ENCODE measurements around the gene MCRIP1. TPM values are rescaled to one million over a fixed set of nuclear protein-coding genes. Genes with fewer than 3 reads are reported as not detected.
A peak's percentile ranks its signal among the peaks of the same experiment; 100 is the strongest.

Gene MCRIP1
- total and polyA plus RNA-seq, 10 of the 15 experiments (the other 5 are each of a cell fraction or from before 2014, with no cell fraction given) = 0.31 to 54.4 (median 30.8) TPM

DNA sequence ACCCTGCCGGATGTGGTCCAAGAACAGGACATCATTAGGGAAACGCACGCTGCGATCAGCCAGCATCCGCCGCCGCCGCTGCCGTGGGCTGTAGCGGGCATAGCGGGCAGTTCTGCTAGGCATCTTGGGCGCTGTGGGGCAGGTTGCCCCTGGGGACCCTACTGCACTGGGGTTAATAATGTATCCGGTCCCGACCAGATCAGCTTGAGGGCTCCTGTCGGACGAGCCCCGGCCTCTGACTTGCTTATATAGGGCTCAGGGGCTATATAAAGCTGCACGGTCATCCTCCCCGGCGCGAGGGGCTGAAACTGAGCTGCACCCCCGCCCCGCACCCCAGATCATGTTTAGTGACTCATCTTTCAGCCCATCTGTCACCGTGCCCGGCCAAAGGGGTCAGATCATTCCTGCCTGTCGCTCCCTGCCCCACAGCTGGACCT is 1.8 kb upstream of the MCRIP1 start, which contains the start of gene PPP1R27:
Gene PPP1R27, minus strand, starts transcription at position 220 of the 437 bp plus-strand sequence. Its CDS starts 97 bp downstream, at position 123.
- peak within 1 kb of the TSS; percentile 92 for H3K4me3 ChIP-seq

More for the DNA sequence above, 1.8 kb upstream of the MCRIP1 start, which contains the start of gene PPP1R27:
- in situ Hi-C loops (cut with MboI) (no loop called here), intact Hi-C loops (cut with micrococcal nuclease; ENCODE audit: unreplicated experiment) (no loop called here)
- BruUV-seq (replicated peaks) = no TSS peak
- H2AFZ ChIP-seq (ENCODE audit: control insufficient read depth, low read depth, low read length) = no peak within 1 kb of the TSS; the same call in none of the 2 replicates
- no peak for TF ChIP-seq YBX1 (IDR thresholded peaks at IDR 0.05)
- no peak for TF ChIP-seq SREBF2 (IDR thresholded peaks at IDR 0.05; ENCODE audit: low read length)
- no peak for TF ChIP-seq ETV6 (conservative IDR thresholded peaks at IDR 0.05 in 1 of 2, IDR thresholded peaks at IDR 0.05 in 1 of 2; ENCODE audit: borderline replicate concordance in 1 of 2, low read depth in 1 of 2)
- TF ChIP-seq HDAC6 (IDR thresholded peaks at IDR 0.05; ENCODE audit: unreplicated experiment) = no peak
- TF ChIP-seq BRCA1 (IDR thresholded peaks at IDR 0.05; ENCODE audit: low read depth, low read length) = no peak
- TF ChIP-seq ATF7 (IDR thresholded peaks at IDR 0.05; ENCODE audit: low read depth) = no peak
- TF ChIP-seq SP1 (IDR thresholded peaks at IDR 0.05; ENCODE audit: low read depth, low read length) = no peak
- TF ChIP-seq SUPT20H (IDR thresholded peaks at IDR 0.05; ENCODE audit: borderline replicate concordance, control insufficient read depth, low read depth, low read length) = no peak
- TF ChIP-seq, protein P1, sequence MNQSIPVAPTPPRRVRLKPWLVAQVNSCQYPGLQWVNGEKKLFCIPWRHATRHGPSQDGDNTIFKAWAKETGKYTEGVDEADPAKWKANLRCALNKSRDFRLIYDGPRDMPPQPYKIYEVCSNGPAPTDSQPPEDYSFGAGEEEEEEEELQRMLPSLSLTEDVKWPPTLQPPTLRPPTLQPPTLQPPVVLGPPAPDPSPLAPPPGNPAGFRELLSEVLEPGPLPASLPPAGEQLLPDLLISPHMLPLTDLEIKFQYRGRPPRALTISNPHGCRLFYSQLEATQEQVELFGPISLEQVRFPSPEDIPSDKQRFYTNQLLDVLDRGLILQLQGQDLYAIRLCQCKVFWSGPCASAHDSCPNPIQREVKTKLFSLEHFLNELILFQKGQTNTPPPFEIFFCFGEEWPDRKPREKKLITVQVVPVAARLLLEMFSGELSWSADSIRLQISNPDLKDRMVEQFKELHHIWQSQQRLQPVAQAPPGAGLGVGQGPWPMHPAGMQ (IDR thresholded peaks at IDR 0.05; ENCODE audit: borderline replicate concordance) = no peak
- TF ChIP-seq ZNF274 (IDR thresholded peaks at IDR 0.05; ENCODE audit: insufficient read depth, insufficient read length) = no peak
- TF ChIP-seq, protein P2, sequence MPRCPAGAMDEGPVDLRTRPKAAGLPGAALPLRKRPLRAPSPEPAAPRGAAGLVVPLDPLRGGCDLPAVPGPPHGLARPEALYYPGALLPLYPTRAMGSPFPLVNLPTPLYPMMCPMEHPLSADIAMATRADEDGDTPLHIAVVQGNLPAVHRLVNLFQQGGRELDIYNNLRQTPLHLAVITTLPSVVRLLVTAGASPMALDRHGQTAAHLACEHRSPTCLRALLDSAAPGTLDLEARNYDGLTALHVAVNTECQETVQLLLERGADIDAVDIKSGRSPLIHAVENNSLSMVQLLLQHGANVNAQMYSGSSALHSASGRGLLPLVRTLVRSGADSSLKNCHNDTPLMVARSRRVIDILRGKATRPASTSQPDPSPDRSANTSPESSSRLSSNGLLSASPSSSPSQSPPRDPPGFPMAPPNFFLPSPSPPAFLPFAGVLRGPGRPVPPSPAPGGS (IDR thresholded peaks at IDR 0.05; ENCODE audit: borderline replicate concordance, insufficient read depth, low read depth, low read length, poor library complexity, severe bottlenecking) = no peak
- no peak for TF ChIP-seq SIX5 (IDR thresholded peaks at IDR 0.05; ENCODE audit: low read depth, low read length, severe bottlenecking)
- H3K27ac ChIP-seq (ENCODE audit: control insufficient read depth, insufficient read depth) = peak within 1 kb of the TSS; percentile 85
- H3K36me3 ChIP-seq (ENCODE audit: control insufficient read depth in 2 of 2, insufficient read depth in 2 of 2, low read length in 1 of 2) = no peaks in the 10 kb centered on the region
- SMC1A ChIA-PET (ENCODE audit: uncharacterized antibody, unreplicated experiment) = no interaction called here
- no peaks in the 10 kb centered on the region for H3K9me3 ChIP-seq (replicated peaks; ENCODE audit: control insufficient read depth, insufficient read depth, low read length)
- peak within 1 kb of the TSS; percentile 84 for H3K9ac ChIP-seq (ENCODE audit: control insufficient read depth, insufficient read depth, low read length)
- ATAC-seq (no peak), FAIRE-seq (no peak), DNase-seq (ENCODE audit: low read depth, low spot score) (no peak)
- POLR2A ChIA-PET = interaction anchor here (1.8 kb wide), 1 partner anchor 36 kb away, joined by 6 read pairs; no protein-coding TSS in a partner anchor
- H4K20me1 ChIP-seq (ENCODE audit: control insufficient read depth, insufficient read depth) = no peaks in the 10 kb centered on the region
- peaks cover 13% of the 10 kb centered on the region for H3K79me2 ChIP-seq (ENCODE audit: control insufficient read depth, insufficient read depth, low read length)
- CTCF ChIA-PET = interaction anchor here (0.6 kb wide), 1 partner anchor 10 kb away, joined by 3 read pairs; no protein-coding TSS in a partner anchor
- H3K27me3 ChIP-seq (replicated peaks in 1 of 2; ENCODE audit: control insufficient read depth in 2 of 2, insufficient read depth in 2 of 2, low read length in 1 of 2) = no peaks in the 10 kb centered on the region
- peaks cover 16% of the 10 kb centered on the region for H3K4me1 ChIP-seq (ENCODE audit: control insufficient read depth, insufficient read depth, low read length)
- WGBS (ENCODE audit: insufficient coverage, insufficient replicate concordance, low lambda C conversion rate, missing lambda C conversion rate) = 94% methylated on average over 26 of the region's 26 CpGs
- RAD21 ChIA-PET (ENCODE audit: unreplicated experiment) = no interaction called here
- H3K4me2 ChIP-seq (ENCODE audit: control insufficient read depth, insufficient read depth) = peak within 1 kb of the TSS; percentile 78
